Frontal cortex (tissue), 4 donors: ENCODE measurements around the gene BEX3. TPM values are rescaled to one million over a fixed set of nuclear protein-coding genes. Genes with fewer than 3 reads are reported as not detected.
A peak's percentile ranks its signal among the peaks of the same experiment; 100 is the strongest.
"Not testable (repeated sequence)": the region's sequence is repeated elsewhere in the genome, so short reads cannot be mapped to it uniquely, and the experiment has no call there.

Source experiments
- DNase-seq, 2 donors: peaks; one replicate each; pipeline ENCODE4 v3.0.0; 2012; ENCODE audit warnings: low spot score in 2 of 2
- FAIRE-seq: peaks from 2 replicates; lab custom pipeline; 2012; peaks lifted over from hg19 to GRCh38; lab: Jason Lieb, UNC
- total RNA-seq: library from RNA; depleted of rRNA; stranded (reverse); fragments of >200 nt; gene quantifications from one replicate; pipeline ENCODE4 v1.2.3, GENCODE V29; 2014
- donor health status: control.
- donor health status: control.
- donor health status: control.

Gene BEX3
- total RNA-seq: 179 TPM

GRCh38 chrX:103376118-103376978 is at the start of gene BEX3:
Gene BEX3, plus strand, starts transcription at chrX:103376538. Its CDS starts 984 bp downstream, at chrX:103377522.
- FAIRE-seq (no peak), DNase-seq (peak; percentile 64 to 66)

GRCh38 chrX:103329991-103330390 is 46.3 kb upstream of the BEX3 start, which contains the start of gene TCEAL7:
Gene TCEAL7, plus strand, starts transcription at chrX:103330239. Its CDS starts 1,165 bp downstream, at chrX:103331404.
- FAIRE-seq: no peak
- DNase-seq: peak; percentile 41 to 55

- DNase-seq: no peak
- FAIRE-seq: no peak
Measured at GRCh38 chrX:103330681-103331288, 45.6 kb upstream of the BEX3 start.

- DNase-seq (peak in 1 of 2 donors; percentile 1), FAIRE-seq (no peak)
Measured at GRCh38 chrX:103338663-103339062, 37.7 kb upstream of the BEX3 start.

- FAIRE-seq: peak; percentile 64
- peak; percentile 18 to 29 for DNase-seq
Measured at GRCh38 chrX:103343105-103343504, 33.2 kb upstream of the BEX3 start.

GRCh38 chrX:103344606-103345005 is 31.7 kb upstream of the BEX3 start:
- FAIRE-seq: no peak
- DNase-seq: no peak

- FAIRE-seq (no peak), DNase-seq (no peak)
Measured at GRCh38 chrX:103347682-103348397, 28.5 kb upstream of the BEX3 start.

GRCh38 chrX:103356130-103356798 is 20.1 kb upstream of the BEX3 start, which contains the start of gene TCEAL9:
Gene TCEAL9, plus strand, starts transcription at chrX:103356506. Its CDS starts 1,179 bp downstream, at chrX:103357685.
- DNase-seq: peak in 1 of 2 donors; percentile 43
- no peak for FAIRE-seq

- DNase-seq: peak in 1 of 2 donors; percentile 6
- no peak for FAIRE-seq
Measured at GRCh38 chrX:103356858-103357257, 19.5 kb upstream of the BEX3 start.

- no peak for DNase-seq
- FAIRE-seq: no peak
Measured at GRCh38 chrX:103357871-103358270, 18.5 kb upstream of the BEX3 start.

GRCh38 chrX:103359605-103360004 is 16.7 kb upstream of the BEX3 start:
- FAIRE-seq, DNase-seq: not testable (repeated sequence)

- no peak for DNase-seq
- FAIRE-seq: no peak
Measured at GRCh38 chrX:103360092-103360491, 16.2 kb upstream of the BEX3 start.

- FAIRE-seq (no peak), DNase-seq (no peak)
Measured at GRCh38 chrX:103360916-103361315, 15.4 kb upstream of the BEX3 start.

GRCh38 chrX:103361798-103362197 is 14.5 kb upstream of the BEX3 start:
- DNase-seq: no peak
- FAIRE-seq: no peak

GRCh38 chrX:103362474-103362873 is 13.9 kb upstream of the BEX3 start:
- DNase-seq: no peak
- FAIRE-seq: no peak

GRCh38 chrX:103363046-103363445 is 13.3 kb upstream of the BEX3 start:
- DNase-seq (no peak), FAIRE-seq (no peak)

GRCh38 chrX:103367502-103367901 is 8.8 kb upstream of the BEX3 start:
- DNase-seq (no peak), FAIRE-seq (no peak)

- DNase-seq (no peak), FAIRE-seq (no peak)
Measured at GRCh38 chrX:103369479-103369878, 6.9 kb upstream of the BEX3 start.

- FAIRE-seq: no peak
- DNase-seq: no peak
Measured at GRCh38 chrX:103372886-103373285, 3.5 kb upstream of the BEX3 start.

GRCh38 chrX:103373581-103373980 is 2.8 kb upstream of the BEX3 start:
- FAIRE-seq (no peak), DNase-seq (no peak)
